Panc1 (cell line): ENCODE measurements around the gene LRRC43. TPM values are rescaled to one million over a fixed set of nuclear protein-coding genes. Genes with fewer than 3 reads are reported as not detected.

Experiments used
- ATAC-seq: fragments of 200-7000 bp; cut with Tn5 transposase; 2 replicates; pipeline ENCODE4 v1.9.1; 2020; ENCODE audit warnings: mild to moderate bottlenecking, moderate library complexity
- BruUV-seq: library from RNA; stranded (reverse); fragments of 400-500 nt; replicated peaks from 2 replicates; lab custom pipeline; 2021; lab: Mats Ljungman, UMichigan
- CTCF ChIA-PET: fragments of 300-600 bp; sonication (Branson Sonifier 250); formaldehyde crosslinking; loops from one replicate; lab custom pipeline; 2022; ENCODE audit warnings: antibody characterized with exemption; lab: Charles Lee
- POLR2A ChIA-PET: fragments of 300-600 bp; sonication (Branson Sonifier 250); formaldehyde crosslinking; loops from one replicate; lab custom pipeline; 2022; ENCODE audit warnings: antibody characterized with exemption; lab: Charles Lee
- DNase-seq: peaks from one replicate; pipeline ENCODE4 v3.0.0-alpha.2; 2010; ENCODE audit warnings: low read depth, low spot score
- H3K27ac ChIP-seq: 2 replicates; pipeline ENCODE4 v1.5.1; 2011; ENCODE audit warnings: mild to moderate bottlenecking, low read length, inconsistent platforms
- H3K27me3 ChIP-seq: fragments of 200-500 bp; sonication (Bioruptor generic); 2 replicates; pipeline ENCODE4 v1.6.0; 2014; ENCODE audit warnings: low read length, inconsistent platforms; ENCODE audit not compliant: control insufficient read depth, insufficient read depth
- H3K36me3 ChIP-seq: fragments of 200-500 bp; sonication (Bioruptor generic); 2 replicates; pipeline ENCODE4 v1.5.1; 2014; ENCODE audit warnings: inconsistent platforms, mild to moderate bottlenecking, low read length, moderate library complexity; ENCODE audit not compliant: control insufficient read depth, insufficient read depth
- H3K4me1 ChIP-seq: 2 replicates; pipeline ENCODE4 v1.5.1; 2011; ENCODE audit warnings: inconsistent platforms, mild to moderate bottlenecking, low read length, moderate library complexity; ENCODE audit not compliant: control insufficient read depth, insufficient read depth
- H3K4me3 ChIP-seq, 2 experiments: 2 replicates each; pipeline ENCODE4 v1.5.1; 2011 to 2012; ENCODE audit warnings: low read depth in 2 of 2, low read length in 2 of 2, mild to moderate bottlenecking in 2 of 2, inconsistent platforms in 1 of 2, moderate library complexity in 1 of 2
- H3K9me3 ChIP-seq: fragments of 200-500 bp; sonication (Bioruptor generic); 2 replicates; pipeline ENCODE4 v1.5.1; 2014; ENCODE audit warnings: low read depth, mild to moderate bottlenecking, inconsistent platforms, low read length, moderate library complexity; ENCODE audit not compliant: control insufficient read depth, insufficient read depth
- POLR2AphosphoS5 ChIP-seq: IDR thresholded peaks from 2 replicates; pipeline ENCODE4 v1.6.1; 2012; ENCODE audit warnings: mild to moderate bottlenecking, low read depth, low read length, moderate library complexity
- SIN3A ChIP-seq: IDR thresholded peaks from 2 replicates; pipeline ENCODE4 v1.6.1; 2012; ENCODE audit warnings: low read depth, mild to moderate bottlenecking, low read length, moderate library complexity, borderline replicate concordance; ENCODE audit not compliant: insufficient read depth
- TCF7L2 ChIP-seq: IDR thresholded peaks from 2 replicates; pipeline ENCODE4 v1.6.1; 2011; ENCODE audit warnings: mild to moderate bottlenecking, low read depth, low read length, inconsistent platforms
- in situ Hi-C: cut with HindIII; loops from 2 replicates; pipeline ENCODE4 v1.10.0; 2016; ENCODE audit warnings: low sequenced_read_pairs, low pct_unique_long_range_greater_than_20kb
- intact Hi-C: fragments of 100-400 bp; cut with micrococcal nuclease; formaldehyde crosslinking; loops from one replicate; pipeline ENCODE4 v1.10.0; 2022; ENCODE audit not compliant: unreplicated experiment
- total RNA-seq: library from RNA; stranded (reverse); gene quantifications from one replicate; pipeline ENCODE4 v1.2.1, GENCODE V29; 2021; ENCODE audit not compliant: unreplicated experiment
- TF ChIP-seq, protein P1 (sequence below): fragments of 450-650 bp; IDR thresholded peaks from 2 replicates; pipeline ENCODE4 v1.5.1; 2017; ENCODE audit warnings: mild to moderate bottlenecking
- TF ChIP-seq, protein P2 (sequence below), 2 experiments: IDR thresholded peaks; 2 replicates each; pipeline ENCODE4 v1.6.1; 2011 to 2012; ENCODE audit warnings: low read depth in 2 of 2, control low read depth in 1 of 2, low read length in 1 of 2, mild to moderate bottlenecking in 1 of 2, moderate library complexity in 1 of 2; ENCODE audit not compliant: insufficient read depth in 1 of 2

The LRRC43 gene
- total RNA-seq, 1 experiment from 2014 or later = 1.5 TPM

DNA sequence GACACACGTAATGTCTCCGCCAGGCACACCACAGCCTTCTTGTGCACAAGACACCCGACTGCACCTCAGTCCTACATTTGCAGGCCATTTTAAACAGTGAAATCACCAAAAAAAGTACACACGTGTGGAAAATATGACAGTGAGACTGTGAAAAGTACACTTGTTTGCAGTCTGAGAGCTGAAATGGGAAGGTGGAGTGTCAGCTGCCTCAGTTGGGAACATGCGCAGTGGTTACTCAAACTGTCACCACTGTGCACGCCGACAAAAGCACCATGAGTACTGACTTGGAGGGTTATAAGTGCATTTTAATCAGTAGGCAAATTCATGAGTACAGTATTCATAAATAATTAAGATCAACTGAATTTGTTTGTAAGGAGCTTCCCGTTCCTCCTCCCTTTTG, 67.6 kb downstream of the LRRC43 start:
- CTCF ChIA-PET = no interaction called here

More for the DNA sequence above, 67.6 kb downstream of the LRRC43 start:
- no peaks in the 10 kb centered on the region for H3K9me3 ChIP-seq
- no peak overlapping the region for H3K4me3 ChIP-seq
- TF ChIP-seq, protein P1, sequence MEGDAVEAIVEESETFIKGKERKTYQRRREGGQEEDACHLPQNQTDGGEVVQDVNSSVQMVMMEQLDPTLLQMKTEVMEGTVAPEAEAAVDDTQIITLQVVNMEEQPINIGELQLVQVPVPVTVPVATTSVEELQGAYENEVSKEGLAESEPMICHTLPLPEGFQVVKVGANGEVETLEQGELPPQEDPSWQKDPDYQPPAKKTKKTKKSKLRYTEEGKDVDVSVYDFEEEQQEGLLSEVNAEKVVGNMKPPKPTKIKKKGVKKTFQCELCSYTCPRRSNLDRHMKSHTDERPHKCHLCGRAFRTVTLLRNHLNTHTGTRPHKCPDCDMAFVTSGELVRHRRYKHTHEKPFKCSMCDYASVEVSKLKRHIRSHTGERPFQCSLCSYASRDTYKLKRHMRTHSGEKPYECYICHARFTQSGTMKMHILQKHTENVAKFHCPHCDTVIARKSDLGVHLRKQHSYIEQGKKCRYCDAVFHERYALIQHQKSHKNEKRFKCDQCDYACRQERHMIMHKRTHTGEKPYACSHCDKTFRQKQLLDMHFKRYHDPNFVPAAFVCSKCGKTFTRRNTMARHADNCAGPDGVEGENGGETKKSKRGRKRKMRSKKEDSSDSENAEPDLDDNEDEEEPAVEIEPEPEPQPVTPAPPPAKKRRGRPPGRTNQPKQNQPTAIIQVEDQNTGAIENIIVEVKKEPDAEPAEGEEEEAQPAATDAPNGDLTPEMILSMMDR = no peak
- no peak for TF ChIP-seq TCF7L2
- no peak for TF ChIP-seq SIN3A
- TF ChIP-seq POLR2AphosphoS5 = no peak
- TF ChIP-seq, protein P2, sequence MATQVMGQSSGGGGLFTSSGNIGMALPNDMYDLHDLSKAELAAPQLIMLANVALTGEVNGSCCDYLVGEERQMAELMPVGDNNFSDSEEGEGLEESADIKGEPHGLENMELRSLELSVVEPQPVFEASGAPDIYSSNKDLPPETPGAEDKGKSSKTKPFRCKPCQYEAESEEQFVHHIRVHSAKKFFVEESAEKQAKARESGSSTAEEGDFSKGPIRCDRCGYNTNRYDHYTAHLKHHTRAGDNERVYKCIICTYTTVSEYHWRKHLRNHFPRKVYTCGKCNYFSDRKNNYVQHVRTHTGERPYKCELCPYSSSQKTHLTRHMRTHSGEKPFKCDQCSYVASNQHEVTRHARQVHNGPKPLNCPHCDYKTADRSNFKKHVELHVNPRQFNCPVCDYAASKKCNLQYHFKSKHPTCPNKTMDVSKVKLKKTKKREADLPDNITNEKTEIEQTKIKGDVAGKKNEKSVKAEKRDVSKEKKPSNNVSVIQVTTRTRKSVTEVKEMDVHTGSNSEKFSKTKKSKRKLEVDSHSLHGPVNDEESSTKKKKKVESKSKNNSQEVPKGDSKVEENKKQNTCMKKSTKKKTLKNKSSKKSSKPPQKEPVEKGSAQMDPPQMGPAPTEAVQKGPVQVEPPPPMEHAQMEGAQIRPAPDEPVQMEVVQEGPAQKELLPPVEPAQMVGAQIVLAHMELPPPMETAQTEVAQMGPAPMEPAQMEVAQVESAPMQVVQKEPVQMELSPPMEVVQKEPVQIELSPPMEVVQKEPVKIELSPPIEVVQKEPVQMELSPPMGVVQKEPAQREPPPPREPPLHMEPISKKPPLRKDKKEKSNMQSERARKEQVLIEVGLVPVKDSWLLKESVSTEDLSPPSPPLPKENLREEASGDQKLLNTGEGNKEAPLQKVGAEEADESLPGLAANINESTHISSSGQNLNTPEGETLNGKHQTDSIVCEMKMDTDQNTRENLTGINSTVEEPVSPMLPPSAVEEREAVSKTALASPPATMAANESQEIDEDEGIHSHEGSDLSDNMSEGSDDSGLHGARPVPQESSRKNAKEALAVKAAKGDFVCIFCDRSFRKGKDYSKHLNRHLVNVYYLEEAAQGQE (IDR thresholded peaks at IDR 0.05; ENCODE audit: insufficient read depth in 1 of 2, low read depth in 2 of 2, low read length in 1 of 2) = no peak
- no peaks in the 10 kb centered on the region for H3K27me3 ChIP-seq
- no peak for ATAC-seq
- in situ Hi-C loops (no loop called here), intact Hi-C loops (no loop called here)
- BruUV-seq = no TSS peak
- H3K27ac ChIP-seq = no peak overlapping the region
- DNase-seq = no peak
- H3K4me1 ChIP-seq = no peaks in the 10 kb centered on the region
- POLR2A ChIA-PET = no interaction called here
- peaks cover 2% of the 10 kb centered on the region; the same call in 1 of the 2 replicates for H3K36me3 ChIP-seq

Other genes with a start within 250 kb of the LRRC43 start
- gene BCL7A, start 161.2 kb upstream of the LRRC43 start, total RNA-seq = 14.5 TPM
- gene MLXIP, start 104.4 kb upstream of the LRRC43 start, total RNA-seq = 124 TPM
- gene IL31, start 8.9 kb upstream of the LRRC43 start, total RNA-seq = not detected
- 1.8 TPM for gene B3GNT4, start 20.6 kb downstream of the LRRC43 start, total RNA-seq
- 71.5 TPM for gene DIABLO, start 42.9 kb downstream of the LRRC43 start, total RNA-seq
- 35.2 TPM for gene VPS33A, start 83.4 kb downstream of the LRRC43 start, total RNA-seq
- 117 TPM for gene CLIP1, start 239.5 kb downstream of the LRRC43 start, total RNA-seq